BJ (cell line): ENCODE results near the gene CCT7. TPM values are rescaled to one million over a fixed set of nuclear protein-coding genes. Genes with fewer than 3 reads are reported as not detected.

ENCODE experiments used
- CTCF ChIA-PET: fragments of 350-600 bp; formaldehyde crosslinking; extraction: SDS; loops from one replicate; lab custom pipeline; 2021; ENCODE audit warnings: antibody characterized with exemption, inconsistent platforms; lab: Yijun Ruan, JAX
- POLR2A ChIA-PET: fragments of 300-600 bp; sonication (Branson Sonifier 250); formaldehyde crosslinking; extraction: SDS; loops from one replicate; lab custom pipeline; 2021; ENCODE audit warnings: antibody characterized with exemption; lab: Charles Lee
- DNase-seq: peaks from one replicate; pipeline ENCODE4 v3.0.0-alpha.2; 2011; ENCODE audit warnings: low read depth
- H3K27me3 ChIP-seq: 2 replicates; pipeline ENCODE4 v1.6.0; 2011; ENCODE audit warnings: low read length; ENCODE audit not compliant: control insufficient read depth, insufficient read depth
- H3K36me3 ChIP-seq: 2 replicates; pipeline ENCODE4 v1.5.1; 2011; ENCODE audit warnings: low read length; ENCODE audit not compliant: control insufficient read depth, insufficient read depth
- H3K4me3 ChIP-seq: 2 replicates; pipeline ENCODE4 v1.5.1; 2011; ENCODE audit warnings: low read depth, mild to moderate bottlenecking, control low read depth, low read length
- polyA plus RNA-seq: library from polyadenylated mRNA; depleted of rRNA; stranded (reverse); fragments of >200 nt; gene quantifications from 2 replicates; pipeline ENCODE4 v1.2.3, GENCODE V29; 2011
- TF ChIP-seq, protein P1 (sequence below): IDR thresholded peaks from 2 replicates; pipeline ENCODE4 v1.5.1; 2011; ENCODE audit warnings: low read depth, mild to moderate bottlenecking, control low read depth, inconsistent platforms, low read length, moderate library complexity; ENCODE audit not compliant: insufficient read depth

The CCT7 gene
- polyA plus RNA-seq, 1 experiment, result 285 TPM

GRCh38 chr2:73291093-73291460, 57.0 kb downstream of the CCT7 start:
- TF ChIP-seq, protein P1, sequence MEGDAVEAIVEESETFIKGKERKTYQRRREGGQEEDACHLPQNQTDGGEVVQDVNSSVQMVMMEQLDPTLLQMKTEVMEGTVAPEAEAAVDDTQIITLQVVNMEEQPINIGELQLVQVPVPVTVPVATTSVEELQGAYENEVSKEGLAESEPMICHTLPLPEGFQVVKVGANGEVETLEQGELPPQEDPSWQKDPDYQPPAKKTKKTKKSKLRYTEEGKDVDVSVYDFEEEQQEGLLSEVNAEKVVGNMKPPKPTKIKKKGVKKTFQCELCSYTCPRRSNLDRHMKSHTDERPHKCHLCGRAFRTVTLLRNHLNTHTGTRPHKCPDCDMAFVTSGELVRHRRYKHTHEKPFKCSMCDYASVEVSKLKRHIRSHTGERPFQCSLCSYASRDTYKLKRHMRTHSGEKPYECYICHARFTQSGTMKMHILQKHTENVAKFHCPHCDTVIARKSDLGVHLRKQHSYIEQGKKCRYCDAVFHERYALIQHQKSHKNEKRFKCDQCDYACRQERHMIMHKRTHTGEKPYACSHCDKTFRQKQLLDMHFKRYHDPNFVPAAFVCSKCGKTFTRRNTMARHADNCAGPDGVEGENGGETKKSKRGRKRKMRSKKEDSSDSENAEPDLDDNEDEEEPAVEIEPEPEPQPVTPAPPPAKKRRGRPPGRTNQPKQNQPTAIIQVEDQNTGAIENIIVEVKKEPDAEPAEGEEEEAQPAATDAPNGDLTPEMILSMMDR, result no peak
- CTCF ChIA-PET, result interaction anchor here (0.7 to 2.9 kb wide), 5 partner anchors 11 to 95 kb away, joined by 3 to 14 read pairs (median 3); partner anchors contain the start of gene PRADC1
- DNase-seq, result no peak
- Histone ChIP-seq H3K4me3 (peak overlapping the region; percentile 17; the same call in 1 of the 2 replicates), H3K36me3 (no peaks in the 10 kb centered on the region), H3K27me3 (peaks cover 54% of the 10 kb centered on the region)
- POLR2A ChIA-PET, result no interaction called here

- POLR2A ChIA-PET, result no interaction called here
- TF ChIP-seq, protein P1, result peak; percentile 17; the same call in 1 of the 2 replicates
- no peak for DNase-seq
- H3K4me3 ChIP-seq, result peak overlapping the region; percentile 17; the same call in 1 of the 2 replicates
- peaks cover 51% of the 10 kb centered on the region for H3K27me3 ChIP-seq
- CTCF ChIA-PET, result interaction anchor here (1.1 kb wide), 1 partner anchor 114 kb away, joined by 3 read pairs; no protein-coding TSS in a partner anchor
- H3K36me3 ChIP-seq, result no peaks in the 10 kb centered on the region
Measured at GRCh38 chr2:73291461-73292315, 57.6 kb downstream of the CCT7 start.

DNA sequence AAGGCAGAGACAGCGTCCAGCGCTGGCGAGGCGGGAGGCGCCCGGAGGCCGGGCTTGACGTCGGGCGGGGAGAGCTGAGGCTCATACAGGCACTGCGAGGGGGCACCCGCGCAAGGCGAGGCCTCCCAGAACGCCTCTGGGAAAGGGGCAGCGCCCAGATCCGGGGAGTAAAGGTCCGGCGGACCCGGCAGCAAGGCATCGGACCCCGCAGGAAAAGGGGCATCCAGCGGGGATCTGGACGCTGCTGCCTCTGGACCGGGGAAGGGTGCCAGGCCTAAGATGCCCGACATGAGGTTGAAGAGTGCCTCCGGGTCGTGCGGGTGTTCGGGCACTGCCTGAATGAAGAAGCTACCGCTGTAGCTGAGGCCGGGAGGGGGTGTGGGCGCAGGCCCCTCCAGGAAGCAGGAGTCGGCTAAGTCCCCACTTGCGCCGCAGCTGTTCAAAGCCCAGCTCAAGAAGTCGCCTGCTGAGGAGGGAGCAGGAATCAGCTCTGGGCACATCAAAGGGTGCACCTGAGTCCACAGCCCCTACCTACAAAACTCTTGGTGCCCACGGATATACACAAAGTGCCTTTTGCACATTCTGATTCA, 58.3 kb downstream of the CCT7 start:
- Histone ChIP-seq H3K27me3 (peaks cover 47% of the 10 kb centered on the region), H3K36me3 (no peaks in the 10 kb centered on the region), H3K4me3 (no peak overlapping the region)
- TF ChIP-seq, protein P1, result no peak
- DNase-seq, result no peak
- ChIA-PET CTCF (interaction anchor here (1.1 kb wide), 1 partner anchor 115 kb away, joined by 3 read pairs; no protein-coding TSS in a partner anchor), POLR2A (no interaction called here)

DNA sequence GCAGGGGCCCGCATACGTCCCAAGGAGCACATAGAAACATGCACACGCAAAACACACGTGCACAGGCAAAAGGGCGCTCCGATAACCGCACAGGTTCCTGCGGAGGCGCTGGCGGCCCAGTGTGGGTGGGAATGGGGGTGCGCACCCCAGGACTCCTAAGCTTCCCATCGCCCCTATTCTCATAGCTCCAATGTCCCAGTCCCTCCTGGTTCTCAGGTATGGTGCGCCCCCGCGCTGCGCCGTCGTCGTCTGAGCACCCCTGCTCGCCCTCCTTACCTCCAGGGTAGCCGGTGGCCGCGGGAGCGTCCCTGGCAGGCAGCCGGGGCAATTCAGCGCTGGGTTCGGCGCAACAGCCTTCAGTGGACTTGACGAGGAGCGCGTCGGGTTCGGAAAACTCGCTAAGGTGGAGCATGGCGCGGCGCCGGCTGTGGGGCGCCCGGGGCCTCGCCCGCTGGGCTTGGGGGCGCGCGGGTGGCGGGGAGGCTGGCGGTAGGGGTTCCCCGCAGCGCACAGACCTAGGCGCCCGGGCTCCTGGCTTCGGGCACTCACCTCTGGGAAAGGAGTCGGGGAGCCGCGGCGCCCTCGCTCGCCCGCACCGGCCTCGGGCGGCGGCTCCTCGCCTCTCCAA, 58.9 kb downstream of the CCT7 start:
- DNase-seq, result no peak
- Histone ChIP-seq H3K27me3 (peaks cover 47% of the 10 kb centered on the region), H3K4me3 (peak overlapping the region; percentile 35), H3K36me3 (no peaks in the 10 kb centered on the region)
- CTCF ChIA-PET, result interaction anchor here (1.1 kb wide), 1 partner anchor 115 kb away, joined by 3 read pairs; no protein-coding TSS in a partner anchor
- TF ChIP-seq, protein P1, result no peak
- POLR2A ChIA-PET, result no interaction called here
